ENCODE data around the gene GPRASP1. TPM values are rescaled to one million over a fixed set of nuclear protein-coding genes. Genes with fewer than 3 reads are reported as not detected.
"Not testable (repeated sequence)": the region's sequence is repeated elsewhere in the genome, so short reads cannot be mapped to it uniquely, and the experiment has no call there.

Gene GPRASP1
- total RNA-seq, 2 donors from 2014 or later, result 26.8 to 38.9 TPM

GRCh38 chrX:102667034-102667433 lies 15.8 kb downstream of the GPRASP1 start:
- H3K4me1 Mint-ChIP-seq; H3K27ac Mint-ChIP-seq; ATAC-seq; H3K4me3 Mint-ChIP-seq; H3K27me3 Mint-ChIP-seq; DNase-seq; H3K9me3 ChIP-seq (ENCODE audit: control insufficient read depth, low read length, poor library complexity, severe bottlenecking); H3K36me3 Mint-ChIP-seq (ENCODE audit: low read depth): not testable (repeated sequence)

GRCh38 chrX:102669526-102669925 lies 18.2 kb downstream of the GPRASP1 start:
- Mint-ChIP-seq H3K36me3 (ENCODE audit: low read depth) (peaks cover 5% of the 10 kb centered on the region), H3K4me1 (no peaks in the 10 kb centered on the region)

GRCh38 chrX:102672856-102673255 lies 21.6 kb downstream of the GPRASP1 start:
- H3K4me3 Mint-ChIP-seq, result no peak overlapping the region
- no peaks in the 10 kb centered on the region for H3K27me3 Mint-ChIP-seq
- no peak for ATAC-seq

More at GRCh38 chrX:102669526-102669925, 18.2 kb downstream of the GPRASP1 start:
- H3K27me3 Mint-ChIP-seq, result no peaks in the 10 kb centered on the region
- ATAC-seq, result no peak
- H3K27ac Mint-ChIP-seq, result no peak overlapping the region
- no peak overlapping the region for H3K4me3 Mint-ChIP-seq
- no peak for DNase-seq
- H3K9me3 ChIP-seq (ENCODE audit: control insufficient read depth, low read length, poor library complexity, severe bottlenecking), result no peaks in the 10 kb centered on the region

DNA sequence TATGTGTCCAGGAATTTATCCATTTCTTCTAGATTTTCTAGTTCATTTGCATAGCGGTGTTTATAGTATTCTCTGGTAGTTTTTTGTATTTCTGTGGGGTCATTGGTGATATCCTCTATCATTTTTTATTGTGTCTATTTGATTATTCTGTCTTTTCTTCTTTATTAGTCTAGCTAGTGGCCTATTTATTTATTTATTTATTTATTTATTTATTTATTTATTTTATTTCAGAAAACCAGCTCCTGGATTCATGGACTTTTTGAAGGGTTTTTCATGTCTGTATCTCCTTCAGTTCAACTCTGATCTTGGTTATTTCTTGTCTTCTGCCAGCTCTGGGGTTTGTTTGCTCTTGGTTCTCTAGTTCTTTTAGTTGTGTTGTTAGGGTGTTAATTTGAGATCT lies 26.2 kb downstream of the GPRASP1 start:
- H3K4me1 Mint-ChIP-seq; H3K36me3 Mint-ChIP-seq (ENCODE audit: low read depth); H3K4me3 Mint-ChIP-seq; DNase-seq; H3K27ac Mint-ChIP-seq; H3K9me3 ChIP-seq (ENCODE audit: control insufficient read depth, low read length, poor library complexity, severe bottlenecking); H3K27me3 Mint-ChIP-seq; ATAC-seq: not testable (repeated sequence)

More at GRCh38 chrX:102672856-102673255, 21.6 kb downstream of the GPRASP1 start:
- Mint-ChIP-seq H3K36me3 (ENCODE audit: low read depth) (peaks cover 5% of the 10 kb centered on the region), H3K27ac (no peak overlapping the region), H3K4me1 (peaks cover 3% of the 10 kb centered on the region)
- DNase-seq, result no peak
- no peaks in the 10 kb centered on the region for H3K9me3 ChIP-seq (ENCODE audit: control insufficient read depth, low read length, poor library complexity, severe bottlenecking)

GRCh38 chrX:102684772-102685520 lies 33.7 kb downstream of the GPRASP1 start:
- DNase-seq (no peak), ATAC-seq (no peak)
- H3K27me3 Mint-ChIP-seq, result no peaks in the 10 kb centered on the region
- H3K9me3 ChIP-seq (ENCODE audit: control insufficient read depth, low read length, poor library complexity, severe bottlenecking), result no peaks in the 10 kb centered on the region
- H3K27ac Mint-ChIP-seq, result no peak overlapping the region
- H3K36me3 Mint-ChIP-seq (ENCODE audit: low read depth), result peaks cover 11% of the 10 kb centered on the region
- H3K4me3 Mint-ChIP-seq, result no peak overlapping the region
- H3K4me1 Mint-ChIP-seq, result peaks cover 4% of the 10 kb centered on the region

GRCh38 chrX:102694749-102695148 lies 43.5 kb downstream of the GPRASP1 start:
- H3K36me3 Mint-ChIP-seq (ENCODE audit: low read depth), result peaks cover 2% of the 10 kb centered on the region
- no peaks in the 10 kb centered on the region for H3K9me3 ChIP-seq (ENCODE audit: control insufficient read depth, low read length, poor library complexity, severe bottlenecking)

GRCh38 chrX:102696306-102696705 lies 45.0 kb downstream of the GPRASP1 start:
- Mint-ChIP-seq H3K27ac (no peak overlapping the region), H3K4me1 (no peaks in the 10 kb centered on the region), H3K36me3 (ENCODE audit: low read depth) (no peaks in the 10 kb centered on the region), H3K27me3 (no peaks in the 10 kb centered on the region), H3K4me3 (no peak overlapping the region)
- DNase-seq (no peak), ATAC-seq (no peak)
- H3K9me3 ChIP-seq (ENCODE audit: control insufficient read depth, low read length, poor library complexity, severe bottlenecking), result no peaks in the 10 kb centered on the region

More at GRCh38 chrX:102694749-102695148, 43.5 kb downstream of the GPRASP1 start:
- Mint-ChIP-seq H3K27me3 (no peaks in the 10 kb centered on the region), H3K4me3 (no peak overlapping the region), H3K27ac (no peak overlapping the region), H3K4me1 (no peaks in the 10 kb centered on the region)
- DNase-seq (no peak), ATAC-seq (no peak)

DNA sequence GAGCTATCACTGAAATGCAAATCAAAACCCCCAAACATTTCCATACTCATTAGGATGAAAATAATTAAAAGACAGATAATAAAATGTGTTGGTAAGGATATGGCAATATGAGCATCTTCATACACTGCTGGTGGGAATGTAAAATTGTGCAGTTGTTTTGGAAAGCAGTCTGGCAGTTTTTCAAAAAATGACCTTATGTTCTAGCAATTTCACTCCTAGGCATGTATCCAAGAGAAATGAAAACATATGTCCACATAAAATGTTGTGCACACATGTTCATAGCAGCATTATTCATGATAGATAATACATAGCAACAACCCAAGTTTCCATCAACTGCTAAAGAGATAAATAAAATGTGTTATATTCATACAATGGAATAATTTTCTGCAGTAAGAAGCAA lies 46.2 kb downstream of the GPRASP1 start:
- ATAC-seq, result no peak
- Mint-ChIP-seq H3K36me3 (ENCODE audit: low read depth) (no peaks in the 10 kb centered on the region), H3K4me1 (no peaks in the 10 kb centered on the region), H3K27ac (no peak overlapping the region), H3K4me3 (no peak overlapping the region), H3K27me3 (no peaks in the 10 kb centered on the region)
- H3K9me3 ChIP-seq (ENCODE audit: control insufficient read depth, low read length, poor library complexity, severe bottlenecking), result no peaks in the 10 kb centered on the region
- DNase-seq, result no peak

Other genes starting within 250 kb of the GPRASP1 start
- not detected for gene NXF2B, start 211.5 kb upstream of the GPRASP1 start, total RNA-seq
- gene TCP11X2, start 179.7 kb upstream of the GPRASP1 start, total RNA-seq, result under 1 TPM in 1 of 2 donors, not detected in 1; 0.40 TPM
- gene TMSB15A, start 134.7 kb upstream of the GPRASP1 start, total RNA-seq, result not detected
- 10 to 100 TPM in 1 of 2 donors, 1 to 10 TPM in 1; 9.3 to 12.6 TPM for gene ARMCX5, start 52.0 kb upstream of the GPRASP1 start, total RNA-seq
- under 1 TPM; 0.78 to 0.82 TPM for gene GPRASP2, start 61.0 kb downstream of the GPRASP1 start, total RNA-seq
- gene GPRASP3, start 69.3 kb downstream of the GPRASP1 start, total RNA-seq, result 1 to 10 TPM; 1.9 to 3.4 TPM